GM12891 (cell line): ENCODE measurements around the gene XIST.
"Not testable (repeated sequence)": the region's sequence is repeated elsewhere in the genome, so short reads cannot be mapped to it uniquely, and the experiment has no call there.

Source experiments
- PAX5 ChIP-seq: IDR thresholded peaks from 2 replicates; pipeline ENCODE4 v1.6.1; 2011; ENCODE audit warnings: low read length, moderate library complexity, mild to moderate bottlenecking; ENCODE audit not compliant: insufficient read depth, severe bottlenecking
- POLR2A ChIP-seq: IDR thresholded peaks from 2 replicates; pipeline ENCODE4 v1.6.1; 2011; ENCODE audit warnings: low read depth, low read length, control low read depth
- POLR2AphosphoS5 ChIP-seq: IDR thresholded peaks from 2 replicates; pipeline ENCODE4 v1.6.1; 2011; ENCODE audit warnings: low read depth, low read length, control low read depth
- POU2F2 ChIP-seq: IDR thresholded peaks from 2 replicates; pipeline ENCODE4 v1.6.1; 2011; ENCODE audit warnings: low read depth, mild to moderate bottlenecking, control low read depth, low read length, moderate library complexity
- SPI1 ChIP-seq: IDR thresholded peaks from 2 replicates; pipeline ENCODE4 v1.6.1; 2011; ENCODE audit warnings: low read depth, low read length, control low read depth
- TAF1 ChIP-seq: IDR thresholded peaks from 2 replicates; pipeline ENCODE4 v1.6.1; 2011; ENCODE audit warnings: low read depth, low read length, control low read depth

DNA sequence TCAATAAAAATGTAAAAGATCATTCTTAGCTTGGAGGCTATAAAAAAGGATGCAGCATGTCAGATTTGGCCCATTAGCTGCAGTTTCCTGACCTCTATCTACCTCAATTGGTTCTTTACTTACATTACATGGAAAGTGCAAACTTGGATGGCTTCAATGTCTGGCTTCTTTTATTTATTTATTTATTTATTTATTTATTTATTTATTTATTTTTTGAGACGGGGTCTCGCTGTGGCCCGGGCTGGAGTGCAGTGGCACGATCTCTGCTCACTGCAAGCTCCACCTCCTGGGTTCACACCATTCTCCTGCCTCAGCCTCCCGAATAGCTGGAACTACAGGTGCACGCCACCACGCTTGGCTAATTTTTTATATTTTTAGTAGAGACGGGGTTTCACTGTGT, 60.0 kb downstream of the XIST start:
- not testable (repeated sequence) for TF ChIP-seq TAF1, POLR2AphosphoS5, POLR2A, SPI1, PAX5, POU2F2
